Measurements from ENCODE around the gene ATP11C.
"Not testable (repeated sequence)": the region's sequence is repeated elsewhere in the genome, so short reads cannot be mapped to it uniquely, and the experiment has no call there.

The ATP11C gene

DNA sequence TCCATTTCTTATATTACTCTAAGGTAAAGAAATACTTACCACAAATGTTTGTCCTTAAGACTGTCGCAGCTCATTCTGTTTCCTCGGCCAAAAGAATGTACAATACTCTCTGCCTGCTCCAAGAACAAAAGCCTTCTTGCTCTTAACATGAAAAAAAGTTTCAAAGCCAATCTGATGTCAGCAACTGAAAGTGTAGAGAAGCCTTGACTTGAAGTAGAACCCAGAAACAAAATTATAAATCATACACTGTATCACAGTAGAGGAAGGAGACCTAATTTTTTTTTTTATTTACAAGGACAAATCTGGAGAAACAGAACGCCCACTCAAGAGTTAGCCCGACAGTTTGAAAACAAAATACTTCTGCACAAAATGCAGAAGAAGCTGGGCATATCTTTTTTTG is 224.8 kb downstream of the ATP11C start, which contains the start of gene MCF2:
Gene MCF2 (minus strand): TSS at position 101 of the 400 bp plus-strand sequence. CDS start 56,423 bp downstream, outside the sequence.
- no peak for DNase-seq

DNA sequence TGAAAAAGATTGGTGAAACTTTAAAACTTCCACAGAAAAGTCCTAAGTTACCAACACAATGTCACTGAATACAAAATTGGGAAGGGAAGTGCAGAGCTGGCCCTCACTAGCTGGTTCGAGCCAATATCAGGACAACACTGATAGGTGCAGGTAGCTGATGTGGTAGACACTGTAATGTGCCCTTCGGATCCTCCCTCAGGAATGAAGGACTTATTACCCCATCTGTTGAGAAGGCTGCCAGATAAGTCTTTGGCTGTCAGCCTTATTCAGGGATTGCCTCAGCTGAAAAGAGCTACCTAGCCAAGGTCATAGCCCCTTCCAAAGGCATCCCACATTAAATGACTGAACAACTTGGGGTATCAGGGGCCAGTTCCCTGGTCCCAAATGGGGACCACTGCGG is 230.2 kb downstream of the ATP11C start:
- no peak for DNase-seq

DNA sequence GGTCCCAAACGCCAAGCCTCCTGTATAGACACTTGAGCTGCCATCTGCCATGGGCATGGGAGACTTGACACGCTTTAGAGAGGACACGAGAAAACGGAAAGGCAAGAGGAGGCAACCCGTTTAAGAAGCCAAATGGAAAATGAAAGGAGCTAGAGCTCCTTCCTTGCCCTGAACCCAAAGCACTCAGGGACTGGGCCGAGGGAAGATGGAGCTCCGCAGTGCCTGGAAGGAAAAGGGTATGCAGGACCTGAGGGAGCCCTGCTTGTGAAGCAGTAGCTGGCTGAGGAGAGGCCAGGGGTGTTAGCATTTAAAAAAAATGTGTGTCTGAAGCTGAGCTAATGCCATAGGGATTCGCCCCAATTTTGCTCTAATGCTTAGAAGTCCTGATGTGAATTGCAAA is 239.9 kb downstream of the ATP11C start:
- DNase-seq, result no peak

DNA sequence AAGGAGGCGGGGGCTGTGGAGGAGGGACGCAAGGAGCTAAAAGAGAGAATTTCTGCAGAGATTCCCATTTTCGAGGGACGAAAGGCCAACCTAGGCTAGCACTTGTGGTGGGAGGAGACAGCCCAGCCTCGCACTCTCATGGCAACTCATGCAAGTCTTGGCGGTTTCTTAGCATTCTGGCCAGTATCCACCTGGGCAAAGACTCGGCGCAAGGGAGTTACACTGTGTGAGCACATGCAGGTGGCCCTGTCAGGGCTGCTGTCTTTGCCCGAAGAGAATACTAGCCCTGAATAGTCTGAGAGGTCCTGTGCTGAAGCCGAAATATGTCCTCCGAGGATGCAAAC is 240.4 kb downstream of the ATP11C start:
- no peak for DNase-seq

DNA sequence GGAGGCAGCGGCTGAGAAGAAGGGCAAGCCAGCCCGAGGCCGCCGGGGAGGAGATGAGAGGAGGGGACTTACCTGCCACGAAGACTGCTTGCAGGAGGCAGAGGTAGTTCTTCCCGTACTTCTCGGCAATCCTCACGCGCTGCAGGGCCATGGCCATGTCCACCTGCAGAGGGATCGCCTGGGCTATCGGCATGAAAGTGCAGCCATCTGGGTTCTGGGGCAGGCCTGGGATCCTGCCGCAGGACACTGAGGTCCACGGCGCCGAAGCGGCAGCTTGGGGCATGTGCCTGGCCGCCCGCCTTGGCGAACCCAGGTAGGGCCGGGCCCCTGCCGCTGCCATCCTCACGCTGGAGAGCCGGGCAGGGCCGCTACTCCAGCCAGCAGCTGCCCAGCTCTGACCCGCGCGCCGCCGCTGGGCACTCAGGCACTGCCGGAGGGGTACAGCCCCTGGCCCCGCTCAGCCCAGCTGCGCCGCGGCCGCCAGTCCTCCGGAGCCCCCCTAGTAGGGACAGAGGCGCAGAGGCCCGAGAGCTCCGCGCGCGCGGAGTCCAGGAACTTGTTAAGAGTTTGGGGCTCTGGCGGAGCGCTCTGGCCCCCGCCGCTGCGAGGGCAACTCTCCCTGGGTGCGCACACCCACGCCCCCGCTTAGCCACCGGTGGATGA is 240.9 kb downstream of the ATP11C start:
- no peak for DNase-seq

DNA sequence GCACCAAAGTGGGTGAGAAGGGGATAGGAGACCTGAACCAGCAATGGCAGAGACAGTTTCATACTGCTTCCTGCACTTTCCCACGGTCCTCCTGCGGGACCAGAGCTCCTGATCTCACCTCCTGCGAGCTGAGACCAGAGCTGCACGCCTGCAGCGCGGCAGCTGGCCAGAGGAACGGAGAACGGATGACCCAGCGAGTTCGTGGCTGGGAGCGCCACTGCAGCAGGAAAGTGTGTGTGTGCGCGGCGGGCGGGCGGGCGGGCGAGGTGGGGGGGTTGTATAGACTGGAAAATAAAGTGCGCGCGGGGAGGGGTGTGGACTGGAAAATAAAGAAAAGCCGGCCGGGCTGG is 241.4 kb downstream of the ATP11C start:
- peak; percentile 1 for DNase-seq

DNA sequence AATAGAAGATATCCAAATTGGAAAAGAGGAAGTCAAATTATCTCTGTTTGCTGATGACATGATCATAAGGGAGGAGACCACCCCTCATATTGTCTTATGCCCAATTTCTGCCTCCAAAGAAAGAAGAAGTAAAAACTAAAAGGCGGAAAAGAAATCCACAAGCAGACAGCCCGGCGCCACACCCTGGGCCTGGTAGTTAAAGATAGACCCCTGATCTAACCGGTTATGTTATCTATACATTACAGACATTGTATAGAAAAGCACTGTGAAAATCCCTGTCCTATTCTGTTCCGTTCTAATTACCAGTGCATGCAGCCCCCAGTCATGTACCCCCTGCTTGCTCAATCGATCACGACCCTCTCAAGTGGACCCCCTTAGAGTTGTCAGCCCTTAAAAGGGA is 247.7 kb downstream of the ATP11C start:
- not testable (repeated sequence) for DNase-seq

DNA sequence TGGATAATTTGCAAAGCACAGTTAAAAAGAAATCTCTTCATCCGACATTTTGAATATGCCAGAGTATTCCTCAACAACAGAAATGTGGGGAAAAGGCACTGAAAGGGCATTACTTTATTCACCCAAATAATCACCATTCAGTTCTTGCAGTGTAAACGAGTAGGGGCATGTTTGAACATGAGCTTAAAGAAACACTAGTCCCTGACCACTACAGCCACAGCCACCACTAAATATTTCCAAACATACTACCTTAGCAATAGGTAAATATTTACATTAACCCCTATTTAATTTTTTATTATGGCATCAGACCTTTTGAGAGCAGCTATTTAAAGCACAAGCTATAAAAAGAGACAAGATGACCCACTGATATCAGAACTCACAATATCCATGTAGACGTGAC is 252.5 kb downstream of the ATP11C start:
- no peak for DNase-seq
